ENCODE measurements around the gene DNAI2. TPM values are rescaled to one million over a fixed set of nuclear protein-coding genes. Genes with fewer than 3 reads are reported as not detected.

Gene DNAI2
- total RNA-seq (2022; extraction: Qiagen RNA extraction; ENCODE audit: low read depth), result not detected in 5 replicates

DNA sequence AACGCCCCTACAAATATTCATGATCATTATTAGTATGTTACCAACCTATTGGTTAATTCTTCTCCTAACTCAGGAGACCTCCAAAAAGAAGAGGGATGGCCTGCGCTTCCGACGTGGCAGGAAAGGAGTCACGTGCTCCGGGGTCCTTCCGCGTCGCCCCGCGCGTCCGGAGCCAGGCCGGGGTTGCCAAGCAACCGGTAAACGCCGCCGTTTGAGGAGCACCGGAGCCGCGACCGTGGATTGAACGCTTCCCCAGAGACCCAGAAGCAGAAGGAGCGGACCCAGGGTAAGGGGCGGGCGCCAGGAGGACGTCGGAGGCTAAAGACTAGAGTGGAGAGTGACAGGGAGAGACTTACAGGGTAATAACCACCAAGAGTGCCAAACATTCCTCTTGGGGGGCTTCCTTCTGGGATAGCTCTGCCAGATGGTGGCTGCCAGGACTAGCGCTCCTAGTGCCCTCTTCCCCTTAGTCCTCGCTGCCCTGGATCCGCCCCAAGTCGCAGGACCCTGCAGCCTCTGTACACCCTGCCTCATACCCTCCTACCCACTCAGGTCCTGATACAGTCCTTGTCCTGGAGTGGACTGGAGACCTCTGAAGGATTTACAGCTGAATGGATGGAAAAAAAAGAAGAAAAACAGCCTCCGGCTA lies at the start of gene DNAI2:
DNAI2 (plus strand) TSS at position 175 of the 649 bp plus-strand sequence. CDS start 7,584 bp downstream, outside the sequence.

DNA sequence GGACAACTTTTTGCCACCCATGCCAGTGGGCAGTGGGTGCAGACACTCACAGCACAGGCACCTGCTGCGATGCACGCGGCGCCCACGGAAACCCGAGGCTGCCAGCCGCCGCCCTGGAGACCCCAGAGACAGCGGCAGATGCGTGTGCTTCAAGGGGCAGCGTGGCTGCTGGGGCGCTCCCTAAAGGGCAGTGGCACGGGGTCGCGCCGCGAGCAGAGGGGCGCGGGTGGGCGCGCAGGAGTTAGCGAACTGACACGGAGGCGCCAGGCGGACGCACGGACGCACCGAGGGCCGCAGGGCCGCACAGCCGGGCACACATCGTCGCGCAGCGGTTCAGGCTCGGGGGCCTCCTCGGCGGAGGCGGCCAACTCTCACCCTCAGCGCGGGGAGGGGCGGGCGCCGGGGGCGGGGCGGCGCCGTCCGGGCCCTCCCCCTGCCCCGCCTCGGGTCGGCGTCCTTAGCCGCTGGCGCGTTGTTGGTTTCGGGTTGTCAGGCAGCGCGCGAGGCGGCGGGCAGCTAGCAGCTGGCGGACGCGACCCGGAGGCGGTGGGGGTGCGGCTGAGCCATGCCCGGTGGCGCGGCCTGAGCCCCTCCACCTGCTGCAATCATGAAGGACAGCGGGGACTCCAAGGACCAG lies 51.8 kb downstream of the DNAI2 start, which contains the start of gene KIF19:
KIF19 (plus strand) TSS at position 484 of the 637 bp plus-strand sequence; CDS start at position 608, 124 bp downstream.

GRCh38 chr17:74361230-74362068 lies 87.4 kb downstream of the DNAI2 start, which contains the start of gene BTBD17:
Gene BTBD17 (minus strand): TSS chr17:74361868. CDS start chr17:74361819, 49 bp downstream.

Other genes with a start within 250 kb of the DNAI2 start
- gene RPL38, start 70.6 kb upstream of the DNAI2 start, total RNA-seq (2022; extraction: Qiagen RNA extraction; ENCODE audit: low read depth), result 2,565 to 3,522 TPM (median 2,722 TPM) in 5 replicates
- gene TTYH2, start 60.7 kb upstream of the DNAI2 start, total RNA-seq (2022; extraction: Qiagen RNA extraction; ENCODE audit: low read depth), result 1.9 to 2.6 TPM (median 2.1 TPM) in 5 replicates
- gene KIF19, start 52.0 kb downstream of the DNAI2 start, total RNA-seq (2022; extraction: Qiagen RNA extraction; ENCODE audit: low read depth), result not detected in 5 replicates
- 0.08 TPM in 1 of 5 replicates, not detected in the others for gene BTBD17, start 87.6 kb downstream of the DNAI2 start, total RNA-seq (2022; extraction: Qiagen RNA extraction; ENCODE audit: low read depth)
- not detected in 5 replicates for gene GPR142, start 93.3 kb downstream of the DNAI2 start, total RNA-seq (2022; extraction: Qiagen RNA extraction; ENCODE audit: low read depth)
- gene GPRC5C, start 157.9 kb downstream of the DNAI2 start, total RNA-seq (2022; extraction: Qiagen RNA extraction; ENCODE audit: low read depth), result 61.8 to 88.6 TPM (median 75.6 TPM) in 5 replicates
- 0.06 to 1.1 TPM (median 0.08 TPM) in 4 of 5 replicates, not detected in the other for gene CD300A, start 192.4 kb downstream of the DNAI2 start, total RNA-seq (2022; extraction: Qiagen RNA extraction; ENCODE audit: low read depth)